ENCODE results near the gene CMC4.

- no peak for TF ChIP-seq CTCF (IDR thresholded peaks at IDR 0.05)
- TF ChIP-seq POLR2AphosphoS5 (IDR thresholded peaks at IDR 0.05), result no peak
These were observed 18.0 kb downstream of the CMC4 start for GRCh38 chrX:155052738-155053498.

Measured in esophagus muscularis mucosa (tissue), 3 donors.